Natural killer cell treated with Interleukin-12 subunit alpha and Interleukin-12 subunit beta and Interleukin-15 and Interleukin-18, amount 100 ng/mL, for 72 hours (primary cell): ENCODE data around the gene PRAMEF12. TPM values are rescaled to one million over a fixed set of nuclear protein-coding genes. Genes with fewer than 3 reads are reported as not detected.

Experiments
- ATAC-seq, 2 donors: fragments of 150-1000 bp; cut with Tn5 transposase in 1 of 2; sonication (Bioruptor Pico), chemical (Tn5 transposase) in 1 of 2; 2 replicates each; pipeline ENCODE4 v1.10.0; 2021
- DNase-seq: peaks from one replicate; pipeline ENCODE4 v3.0.0; 2022; ENCODE audit warnings: low spot score
- H3K27ac Mint-ChIP-seq, 2 donors: 1 replicate in 1 of 2; 2 replicates in 1 of 2; pipeline ENCODE4 v1.8.0; 2022; ENCODE audit warnings: mixed read lengths in 2 of 2, mild to moderate bottlenecking in 1 of 2, moderate library complexity in 1 of 2
- H3K27me3 Mint-ChIP-seq, 2 donors: 1 replicate in 1 of 2; 2 replicates in 1 of 2; pipeline ENCODE4 v1.8.0; 2022; ENCODE audit warnings: mixed read lengths in 2 of 2
- H3K36me3 Mint-ChIP-seq: one replicate; pipeline ENCODE4 v1.8.0; 2022; ENCODE audit warnings: mixed read lengths
- H3K4me1 Mint-ChIP-seq, 2 donors: 1 replicate in 1 of 2; 2 replicates in 1 of 2; pipeline ENCODE4 v1.8.0; 2022; ENCODE audit warnings: low read depth in 2 of 2, mixed read lengths in 2 of 2, mild to moderate bottlenecking in 1 of 2
- H3K4me3 Mint-ChIP-seq: one replicate; pipeline ENCODE4 v1.8.0; 2022; ENCODE audit warnings: mixed read lengths
- H3K9me3 Mint-ChIP-seq: 2 replicates; pipeline ENCODE4 v1.8.0; 2022; ENCODE audit warnings: mixed read lengths
- total RNA-seq, 2 donors: library from RNA; stranded (reverse); gene quantifications; one replicate each; pipeline ENCODE4 v1.2.3, GENCODE V29; 2022

The PRAMEF12 gene
- total RNA-seq, 2 donors from 2014 or later, result not detected

DNA sequence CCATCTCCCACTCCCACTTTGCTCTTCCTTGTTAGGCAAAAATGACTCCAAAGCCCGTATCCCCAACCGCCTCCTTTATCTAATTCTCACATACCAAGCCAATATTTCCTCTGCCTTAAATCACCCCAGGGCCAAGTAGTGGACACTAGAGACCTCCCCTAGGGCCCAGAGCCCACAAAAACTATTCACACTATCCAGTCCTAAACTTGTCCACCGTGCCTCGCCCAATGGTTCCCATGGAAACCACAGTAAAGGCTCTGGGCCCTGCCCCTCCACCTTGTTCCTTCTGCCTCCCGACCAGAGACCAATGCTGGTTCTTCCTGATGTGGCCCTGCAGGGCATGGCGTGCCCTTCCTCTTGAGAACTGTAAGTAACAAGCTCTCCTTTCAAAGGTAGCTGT, 15.7 kb upstream of the PRAMEF12 start:
- Mint-ChIP-seq H3K4me1 (no peaks in the 10 kb centered on the region), H3K4me3 (no peak overlapping the region), H3K27me3 (peaks cover 41 to 48% of the 10 kb centered on the region in 2 donors), H3K36me3 (no peaks in the 10 kb centered on the region), H3K9me3 (no peaks in the 10 kb centered on the region), H3K27ac (no peak overlapping the region)
- DNase-seq, result no peak
- ATAC-seq, result no peak

DNA sequence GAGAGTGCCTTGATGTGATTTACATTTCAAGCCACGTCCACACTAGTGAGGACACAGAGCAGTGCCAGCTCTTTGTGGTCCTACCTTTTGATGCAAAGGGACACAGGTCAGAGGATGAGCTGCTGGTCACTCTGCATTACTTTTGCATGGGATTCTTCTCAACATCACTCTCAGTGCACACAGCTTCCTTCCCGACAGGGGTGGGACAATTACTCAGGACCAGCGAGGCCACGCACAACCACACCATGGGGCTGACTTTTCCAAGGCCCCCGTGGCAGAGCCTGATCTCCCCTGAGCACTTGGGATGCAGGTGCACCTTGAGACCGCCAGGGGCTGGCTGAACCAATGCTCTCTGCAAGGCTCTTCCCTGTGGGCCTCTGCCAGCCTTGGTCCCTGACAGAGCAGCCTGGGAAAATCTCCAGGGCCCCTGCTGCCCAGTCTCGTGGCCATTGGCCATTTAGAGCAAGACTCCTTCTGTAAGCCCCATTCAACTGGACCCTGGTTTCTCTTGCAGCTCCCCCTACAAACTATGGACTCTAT, 13.2 kb upstream of the PRAMEF12 start:
- ATAC-seq, result no peak

DNA sequence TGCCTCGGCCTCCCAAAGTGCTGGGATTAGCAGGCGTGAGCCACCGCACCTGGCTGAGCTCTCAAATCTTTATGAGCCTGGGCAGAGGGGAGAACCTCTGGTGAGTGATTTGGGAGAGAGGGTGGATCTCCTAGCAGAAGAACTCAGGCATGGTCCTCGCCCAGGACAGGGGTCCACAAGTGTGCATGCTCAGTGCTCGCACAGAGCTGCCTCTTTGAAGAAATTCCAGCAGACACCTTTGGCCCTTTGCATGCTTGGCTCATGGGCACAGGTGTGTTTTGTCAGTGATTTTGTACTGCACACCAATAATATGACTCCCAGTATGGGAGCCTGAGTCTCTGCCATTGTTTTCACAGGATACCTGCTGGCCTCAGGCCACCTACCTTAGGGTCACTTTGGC, 11.8 kb upstream of the PRAMEF12 start:
- H3K9me3 Mint-ChIP-seq, result no peaks in the 10 kb centered on the region
- no peak for DNase-seq
- no peak for ATAC-seq
- no peaks in the 10 kb centered on the region for H3K4me1 Mint-ChIP-seq
- no peak overlapping the region for H3K27ac Mint-ChIP-seq
- H3K36me3 Mint-ChIP-seq, result no peaks in the 10 kb centered on the region
- peaks cover 29 to 41% of the 10 kb centered on the region in 2 donors for H3K27me3 Mint-ChIP-seq
- no peak overlapping the region for H3K4me3 Mint-ChIP-seq

More for the DNA sequence above, 13.2 kb upstream of the PRAMEF12 start:
- Mint-ChIP-seq H3K9me3 (no peaks in the 10 kb centered on the region), H3K4me1 (no peaks in the 10 kb centered on the region), H3K27ac (no peak overlapping the region), H3K27me3 (peaks cover 29 to 36% of the 10 kb centered on the region in 2 donors), H3K36me3 (no peaks in the 10 kb centered on the region), H3K4me3 (no peak overlapping the region)
- DNase-seq, result no peak

DNA sequence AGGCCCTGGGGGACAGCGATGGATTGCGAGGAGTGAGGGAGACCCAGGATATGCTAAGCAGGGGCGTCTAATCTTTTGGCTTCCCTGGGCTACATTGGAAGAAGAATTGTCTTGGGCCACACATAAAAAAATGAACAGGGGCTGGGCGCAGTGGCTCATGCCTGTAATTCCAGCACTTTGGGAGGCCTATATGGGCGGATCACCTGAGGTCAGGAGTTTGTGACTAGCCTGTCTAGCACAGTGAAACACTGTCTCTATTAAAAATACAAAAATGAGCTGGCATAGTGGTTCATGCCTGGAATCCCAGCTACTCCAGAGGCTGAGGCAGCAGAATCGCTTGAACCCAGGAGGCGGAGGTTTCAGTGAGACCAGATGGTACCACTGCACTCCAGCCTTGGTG, 10.8 kb upstream of the PRAMEF12 start:
- Mint-ChIP-seq H3K36me3 (no peaks in the 10 kb centered on the region), H3K4me1 (no peaks in the 10 kb centered on the region)

DNA sequence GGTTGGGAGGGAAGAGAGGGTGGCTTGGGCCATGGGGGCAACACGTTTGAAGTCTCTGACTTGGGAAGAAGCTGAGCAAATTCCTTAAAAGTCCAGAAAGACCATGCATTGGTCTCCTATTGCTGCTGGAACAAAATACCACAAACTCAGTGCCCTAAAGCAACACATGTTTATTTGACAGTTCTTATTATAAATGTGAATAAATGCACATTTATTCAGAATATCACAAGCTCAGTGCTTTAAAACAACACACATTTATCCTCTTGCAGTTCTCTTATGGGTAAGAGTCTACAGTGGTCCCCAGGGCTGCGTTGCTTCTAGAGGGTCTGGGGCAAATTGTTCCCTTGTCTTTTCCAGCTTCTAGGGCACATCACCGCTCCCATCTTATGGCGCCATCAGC, 10.1 kb upstream of the PRAMEF12 start:
- no peak for ATAC-seq
- Mint-ChIP-seq H3K4me1 (no peaks in the 10 kb centered on the region), H3K4me3 (no peak overlapping the region), H3K27ac (no peak overlapping the region), H3K27me3 (peaks cover 27 to 44% of the 10 kb centered on the region in 2 donors), H3K36me3 (no peaks in the 10 kb centered on the region), H3K9me3 (no peaks in the 10 kb centered on the region)
- DNase-seq, result no peak

More for the DNA sequence above, 10.8 kb upstream of the PRAMEF12 start:
- Mint-ChIP-seq H3K4me3 (no peak overlapping the region), H3K9me3 (no peaks in the 10 kb centered on the region), H3K27ac (no peak overlapping the region), H3K27me3 (peaks cover 32 to 45% of the 10 kb centered on the region in 2 donors)
- DNase-seq, result no peak
- ATAC-seq, result no peak

DNA sequence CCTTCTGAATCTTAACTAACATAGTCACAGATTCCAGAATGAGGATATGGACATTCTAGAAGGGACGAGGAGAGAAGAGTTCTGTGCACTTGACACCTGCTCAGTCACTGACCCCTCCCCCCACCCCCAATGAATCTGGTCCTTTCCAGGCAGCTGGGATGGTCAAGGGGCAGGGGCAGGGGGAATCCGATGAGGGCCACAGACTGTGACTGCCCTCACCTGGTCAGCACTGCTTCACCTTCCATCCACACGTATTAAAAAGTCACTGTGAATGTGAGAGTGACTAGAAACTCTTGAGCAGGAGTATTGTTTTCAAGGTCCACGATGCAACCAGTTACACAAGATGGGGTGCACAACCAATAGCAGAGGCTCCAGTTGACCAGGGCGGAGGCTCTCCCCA, 9.5 kb upstream of the PRAMEF12 start:
- Mint-ChIP-seq H3K4me1 (no peaks in the 10 kb centered on the region), H3K27me3 (peaks cover 24 to 40% of the 10 kb centered on the region in 2 donors), H3K4me3 (no peak overlapping the region), H3K27ac (no peak overlapping the region), H3K9me3 (no peaks in the 10 kb centered on the region), H3K36me3 (no peaks in the 10 kb centered on the region)
- DNase-seq (no peak), ATAC-seq (no peak)

DNA sequence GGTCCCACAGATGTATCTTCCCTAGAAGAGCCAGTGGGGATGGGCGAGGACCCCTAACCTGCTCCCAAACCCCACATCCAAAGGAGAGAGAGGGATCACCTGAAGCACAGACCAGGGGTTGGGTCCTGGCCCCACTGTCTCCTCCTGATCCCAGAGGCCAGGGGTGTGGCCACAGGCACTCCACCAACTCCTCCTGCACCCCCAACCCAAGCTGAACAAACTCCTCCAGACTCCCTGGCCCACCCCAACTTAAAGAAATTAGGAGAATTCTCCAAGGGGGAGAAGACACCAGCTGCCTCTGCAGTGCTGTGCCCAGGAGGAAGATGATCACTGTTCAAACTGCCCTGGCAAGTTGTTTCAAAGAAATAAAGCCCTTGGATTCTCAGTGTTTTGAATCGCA, 4.5 kb upstream of the PRAMEF12 start:
- Mint-ChIP-seq H3K4me1 (no peaks in the 10 kb centered on the region), H3K9me3 (no peaks in the 10 kb centered on the region), H3K36me3 (no peaks in the 10 kb centered on the region), H3K27me3 (peaks cover 24 to 53% of the 10 kb centered on the region in 2 donors), H3K4me3 (no peak overlapping the region), H3K27ac (no peak overlapping the region)
- ATAC-seq, result no peak
- DNase-seq, result no peak

DNA sequence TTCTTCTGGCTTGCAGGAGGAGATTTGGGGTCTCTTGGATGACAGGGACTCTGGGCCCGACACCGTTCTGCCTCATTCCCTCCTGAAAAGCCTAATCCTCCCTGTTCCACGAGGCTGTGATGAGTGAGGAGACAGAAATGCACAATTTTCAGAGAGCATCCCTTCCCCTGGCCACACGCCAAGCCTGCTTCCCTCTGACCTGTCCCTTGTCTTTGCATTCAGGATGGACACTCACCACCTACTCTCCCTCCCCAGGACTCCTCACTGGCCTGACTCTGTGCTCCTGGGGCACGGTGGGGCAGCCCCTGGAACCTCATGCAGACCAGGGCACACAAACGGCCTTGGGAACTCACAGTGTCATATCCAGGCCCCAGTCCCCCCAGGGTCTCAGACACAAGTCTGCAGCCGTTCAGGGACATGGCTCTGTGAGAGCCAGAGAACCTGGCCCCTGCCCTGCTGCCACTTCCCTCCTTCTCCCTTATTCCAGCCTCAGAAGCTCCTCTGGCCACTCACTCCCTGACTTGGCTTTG, 3.5 kb upstream of the PRAMEF12 start:
- no peak overlapping the region for H3K27ac Mint-ChIP-seq
- no peaks in the 10 kb centered on the region for H3K36me3 Mint-ChIP-seq
- no peaks in the 10 kb centered on the region for H3K9me3 Mint-ChIP-seq
- H3K4me3 Mint-ChIP-seq, result no peak overlapping the region
- ATAC-seq (no peak), DNase-seq (no peak)
- H3K27me3 Mint-ChIP-seq, result peaks cover 24 to 51% of the 10 kb centered on the region in 2 donors
- no peaks in the 10 kb centered on the region for H3K4me1 Mint-ChIP-seq

DNA sequence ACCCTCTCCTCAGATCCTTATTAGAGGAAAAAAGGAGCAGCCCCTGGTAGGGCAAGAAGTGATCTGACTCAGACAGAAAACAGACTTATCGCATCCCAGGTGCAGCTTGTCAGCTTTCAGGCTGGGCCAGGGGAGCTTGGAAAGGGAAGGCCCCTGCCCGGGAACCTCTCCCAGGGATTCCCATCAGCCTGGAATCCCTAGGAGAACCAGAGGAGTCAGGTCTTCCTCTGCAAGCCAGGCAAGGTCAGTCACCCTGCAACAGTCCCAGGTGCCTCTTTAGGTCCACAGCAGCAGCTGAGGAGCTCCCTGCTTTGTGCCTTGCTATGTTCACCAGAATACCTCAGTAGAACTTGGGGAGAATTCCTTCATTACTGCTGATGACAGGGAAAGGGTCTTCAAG, 2.9 kb upstream of the PRAMEF12 start:
- no peak overlapping the region for H3K4me3 Mint-ChIP-seq
- no peaks in the 10 kb centered on the region for H3K9me3 Mint-ChIP-seq
- no peak for ATAC-seq
- DNase-seq, result no peak
- H3K27ac Mint-ChIP-seq, result no peak overlapping the region
- peaks cover 21 to 45% of the 10 kb centered on the region in 2 donors for H3K27me3 Mint-ChIP-seq
- no peaks in the 10 kb centered on the region for H3K36me3 Mint-ChIP-seq
- H3K4me1 Mint-ChIP-seq, result no peaks in the 10 kb centered on the region

DNA sequence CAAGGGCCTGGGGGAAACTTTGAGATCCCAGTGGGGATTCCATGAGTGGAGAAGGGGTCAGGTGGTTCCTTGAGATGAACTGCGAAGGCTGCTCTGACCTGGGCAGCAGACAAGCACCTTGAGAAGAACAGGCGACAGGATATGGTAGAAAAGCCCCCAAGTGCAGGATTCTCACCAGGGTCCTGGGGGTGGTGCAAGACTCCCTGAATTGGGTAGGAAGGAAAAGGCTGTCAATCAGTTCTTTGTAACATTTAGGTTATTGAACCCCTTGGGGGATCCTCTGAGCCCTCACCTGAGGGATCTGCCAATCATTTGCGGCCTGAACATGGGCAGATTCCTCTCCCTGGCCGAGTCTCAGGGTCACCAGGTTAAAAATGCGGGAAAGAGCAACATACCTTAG, 2.4 kb upstream of the PRAMEF12 start:
- DNase-seq (no peak), ATAC-seq (no peak)
- H3K27ac Mint-ChIP-seq, result no peak overlapping the region
- H3K4me1 Mint-ChIP-seq, result no peaks in the 10 kb centered on the region
- no peaks in the 10 kb centered on the region for H3K9me3 Mint-ChIP-seq
- no peak overlapping the region for H3K4me3 Mint-ChIP-seq
- H3K27me3 Mint-ChIP-seq, result peaks cover 21 to 40% of the 10 kb centered on the region in 2 donors
- no peaks in the 10 kb centered on the region for H3K36me3 Mint-ChIP-seq

DNA sequence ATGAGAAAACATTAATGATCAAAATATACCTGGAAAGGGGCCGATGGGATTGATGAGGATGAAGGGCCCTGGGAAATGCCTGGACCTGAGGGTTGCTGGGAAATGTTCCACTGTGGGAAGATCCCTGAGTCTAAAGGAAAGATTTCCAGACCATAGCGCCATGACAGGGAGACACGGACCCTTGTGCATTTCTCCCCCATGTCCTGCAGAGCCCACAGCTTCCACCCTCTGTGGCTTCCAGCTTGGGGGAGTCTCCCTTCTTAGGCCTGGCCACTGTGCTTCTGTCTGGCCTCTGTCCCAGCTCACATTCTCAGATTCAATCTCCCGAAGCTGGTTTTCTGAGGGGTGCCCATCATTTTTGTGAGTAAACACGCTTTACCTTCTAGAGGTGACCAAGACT, 1.0 kb upstream of the PRAMEF12 start:
- Mint-ChIP-seq H3K27me3 (peaks cover 17 to 29% of the 10 kb centered on the region in 2 donors), H3K27ac (no peak overlapping the region), H3K4me1 (no peaks in the 10 kb centered on the region), H3K9me3 (no peaks in the 10 kb centered on the region), H3K36me3 (no peaks in the 10 kb centered on the region), H3K4me3 (no peak overlapping the region)
- ATAC-seq (no peak), DNase-seq (no peak)

DNA sequence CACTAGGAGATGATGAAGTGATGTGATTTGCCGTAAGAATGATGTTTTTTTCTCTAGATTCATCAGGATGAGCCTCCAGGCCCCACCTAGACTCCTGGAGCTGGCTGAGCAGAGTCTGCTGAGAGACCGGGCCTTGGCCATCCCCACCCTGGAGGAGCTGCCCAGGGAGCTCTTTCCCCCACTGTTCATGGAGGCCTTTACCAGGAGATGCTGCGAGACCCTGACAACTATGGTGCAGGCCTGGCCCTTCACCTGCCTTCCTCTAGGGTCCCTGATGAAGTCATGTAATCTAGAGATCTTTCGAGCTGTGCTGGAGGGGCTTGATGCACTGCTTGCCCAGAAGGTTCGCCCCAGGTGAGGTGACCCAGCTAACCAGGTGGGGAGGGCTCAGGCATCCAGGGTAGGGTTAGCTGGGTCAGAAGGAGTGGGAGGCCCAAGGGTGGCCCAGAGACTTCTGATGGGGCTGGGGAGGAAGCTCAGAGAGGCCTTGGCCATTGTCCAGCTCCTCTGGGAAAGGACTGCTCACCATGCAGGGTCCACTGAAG, 1.3 kb downstream of the PRAMEF12 start:
- H3K27ac Mint-ChIP-seq, result no peak overlapping the region
- DNase-seq (no peak), ATAC-seq (no peak)
- no peaks in the 10 kb centered on the region for H3K4me1 Mint-ChIP-seq
- no peaks in the 10 kb centered on the region for H3K9me3 Mint-ChIP-seq
- no peak overlapping the region for H3K4me3 Mint-ChIP-seq
- H3K27me3 Mint-ChIP-seq, result peaks cover 23 to 28% of the 10 kb centered on the region in 2 donors
- H3K36me3 Mint-ChIP-seq, result no peaks in the 10 kb centered on the region

DNA sequence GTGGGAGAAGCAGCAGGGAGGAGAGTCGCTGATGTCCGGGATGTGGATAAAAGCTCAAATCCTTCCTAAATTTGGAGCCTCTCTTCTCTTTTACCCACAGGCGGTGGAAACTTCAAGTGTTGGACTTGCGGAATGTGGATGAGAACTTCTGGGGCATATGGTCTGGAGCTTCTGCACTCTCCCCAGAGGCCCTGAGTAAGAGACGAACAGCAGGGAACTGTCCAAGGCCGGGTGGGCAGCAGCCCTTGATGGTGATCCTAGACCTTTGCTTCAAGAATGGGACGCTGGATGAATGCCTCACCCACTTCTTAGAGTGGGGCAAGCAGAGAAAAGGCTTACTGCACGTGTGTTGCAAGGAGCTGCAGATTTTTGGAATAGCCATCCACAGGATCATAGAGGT, 1.9 kb downstream of the PRAMEF12 start:
- no peak overlapping the region for H3K27ac Mint-ChIP-seq
- H3K4me1 Mint-ChIP-seq, result no peaks in the 10 kb centered on the region
- H3K27me3 Mint-ChIP-seq, result peaks cover 18 to 22% of the 10 kb centered on the region in 2 donors
- H3K36me3 Mint-ChIP-seq, result no peaks in the 10 kb centered on the region
- H3K9me3 Mint-ChIP-seq, result no peaks in the 10 kb centered on the region
- DNase-seq (no peak), ATAC-seq (no peak)
- no peak overlapping the region for H3K4me3 Mint-ChIP-seq

DNA sequence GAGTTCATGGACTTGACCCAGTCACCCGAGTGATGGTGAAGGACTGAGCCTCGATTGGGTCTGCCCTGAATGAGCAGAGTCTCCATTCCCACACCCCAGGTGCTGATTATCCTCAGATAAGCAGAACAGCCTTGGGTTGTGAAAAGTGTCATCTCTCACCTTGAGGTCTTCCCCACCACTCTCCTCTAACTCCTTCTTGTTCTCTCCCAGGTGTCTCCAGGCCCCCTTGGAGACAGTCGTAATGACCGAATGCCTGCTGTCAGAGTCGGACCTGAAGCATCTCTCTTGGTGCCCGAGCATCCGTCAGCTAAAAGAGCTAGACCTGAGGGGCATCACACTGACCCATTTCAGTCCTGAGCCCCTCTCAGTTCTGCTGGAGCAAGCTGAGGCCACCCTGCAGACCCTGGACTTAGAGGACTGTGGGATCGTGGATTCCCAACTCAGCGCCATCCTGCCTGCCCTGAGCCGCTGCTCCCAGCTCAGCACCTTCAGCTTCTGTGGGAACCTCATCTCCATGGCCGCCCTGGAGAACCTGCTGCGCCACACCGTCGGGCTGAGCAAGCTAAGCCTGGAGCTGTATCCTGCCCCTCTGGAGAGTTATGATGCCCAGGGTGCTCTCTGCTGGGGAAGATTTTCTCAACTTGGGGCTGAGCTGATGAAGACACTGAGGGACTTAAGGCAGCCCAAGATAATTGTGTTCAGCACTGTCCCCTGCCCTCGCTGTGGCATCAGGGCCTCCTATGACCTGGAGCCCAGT, 3.4 kb downstream of the PRAMEF12 start:
- Mint-ChIP-seq H3K27me3 (peaks cover 13 to 14% of the 10 kb centered on the region in 2 donors), H3K36me3 (no peaks in the 10 kb centered on the region), H3K4me3 (no peak overlapping the region), H3K9me3 (no peaks in the 10 kb centered on the region), H3K27ac (no peak overlapping the region), H3K4me1 (no peaks in the 10 kb centered on the region)
- peak in 1 of 2 donors; percentile 15 for ATAC-seq
- no peak for DNase-seq
